ENCODE data around the gene TIMM29. TPM values are rescaled to one million over a fixed set of nuclear protein-coding genes. Genes with fewer than 3 reads are reported as not detected.

TIMM29 gene
- total RNA-seq (2014; rRNA removed; shearing (Covaris generic)) = 58.2 and 68.3 TPM in 2 replicates

- peak within 1 kb of the TSS; percentile 95 for H3K4me3 ChIP-seq (ENCODE audit: insufficient read depth, low read depth, low read length)
- peak; percentile 99 for DNase-seq
- peaks cover 11% of the 10 kb centered on the region for H3K36me3 ChIP-seq (replicated peaks; ENCODE audit: control insufficient read depth, insufficient read depth, low read length)
- no peaks in the 10 kb centered on the region for H3K27me3 ChIP-seq (ENCODE audit: control insufficient read depth, insufficient read depth, low read length)
Measured at GRCh38 chr19:10928563-10929401, at the start of gene TIMM29, which contains the start of gene YIPF2. TSS of gene TIMM29 (plus strand) at chr19:10928811. CDS start at chr19:10928823, 12 bp downstream. TSS of gene YIPF2 (minus strand) at chr19:10928639. CDS start at chr19:10928410, 229 bp downstream.

GRCh38 chr19:10881403-10882107, 47.1 kb upstream of the TIMM29 start:
- DNase-seq = peak; percentile 70
- H3K36me3 ChIP-seq (replicated peaks; ENCODE audit: control insufficient read depth, insufficient read depth, low read length) = peaks cover 1% of the 10 kb centered on the region; the same call in 1 of the 2 replicates
- no peaks in the 10 kb centered on the region for H3K27me3 ChIP-seq (ENCODE audit: control insufficient read depth, insufficient read depth, low read length)
- no peak overlapping the region for H3K4me3 ChIP-seq (ENCODE audit: insufficient read depth, low read depth, low read length)

- peak; percentile 47 for DNase-seq
- Histone ChIP-seq H3K27me3 (ENCODE audit: control insufficient read depth, insufficient read depth, low read length) (no peaks in the 10 kb centered on the region), H3K36me3 (replicated peaks; ENCODE audit: control insufficient read depth, insufficient read depth, low read length) (peaks cover 1% of the 10 kb centered on the region; the same call in 1 of the 2 replicates), H3K4me3 (ENCODE audit: insufficient read depth, low read depth, low read length) (no peak overlapping the region)
Measured at GRCh38 chr19:10882108-10882457, 46.5 kb upstream of the TIMM29 start.

- Histone ChIP-seq H3K27me3 (ENCODE audit: control insufficient read depth, insufficient read depth, low read length) (no peaks in the 10 kb centered on the region), H3K4me3 (ENCODE audit: insufficient read depth, low read depth, low read length) (no peak overlapping the region), H3K36me3 (replicated peaks; ENCODE audit: control insufficient read depth, insufficient read depth, low read length) (peaks cover 1% of the 10 kb centered on the region; the same call in 1 of the 2 replicates)
- DNase-seq = no peak
Measured at GRCh38 chr19:10884274-10884673, 44.3 kb upstream of the TIMM29 start.

GRCh38 chr19:10885201-10886169, 43.1 kb upstream of the TIMM29 start:
- Histone ChIP-seq H3K36me3 (replicated peaks; ENCODE audit: control insufficient read depth, insufficient read depth, low read length) (no peaks in the 10 kb centered on the region), H3K27me3 (ENCODE audit: control insufficient read depth, insufficient read depth, low read length) (no peaks in the 10 kb centered on the region), H3K4me3 (ENCODE audit: insufficient read depth, low read depth, low read length) (no peak overlapping the region)
- DNase-seq = peak; percentile 74

- no peaks in the 10 kb centered on the region for H3K36me3 ChIP-seq (replicated peaks; ENCODE audit: control insufficient read depth, insufficient read depth, low read length)
- no peak overlapping the region for H3K4me3 ChIP-seq (ENCODE audit: insufficient read depth, low read depth, low read length)
- peak; percentile 54 for DNase-seq
- H3K27me3 ChIP-seq (ENCODE audit: control insufficient read depth, insufficient read depth, low read length) = no peaks in the 10 kb centered on the region
Measured at GRCh38 chr19:10887616-10888367, 40.8 kb upstream of the TIMM29 start.

- H3K27me3 ChIP-seq (ENCODE audit: control insufficient read depth, insufficient read depth, low read length) = no peaks in the 10 kb centered on the region
- H3K4me3 ChIP-seq (ENCODE audit: insufficient read depth, low read depth, low read length) = no peak overlapping the region
- H3K36me3 ChIP-seq (replicated peaks; ENCODE audit: control insufficient read depth, insufficient read depth, low read length) = no peaks in the 10 kb centered on the region
- peak; percentile 89 for DNase-seq
Measured at GRCh38 chr19:10888421-10888866, 40.2 kb upstream of the TIMM29 start.

- no peaks in the 10 kb centered on the region for H3K27me3 ChIP-seq (ENCODE audit: control insufficient read depth, insufficient read depth, low read length)
- no peaks in the 10 kb centered on the region for H3K36me3 ChIP-seq (replicated peaks; ENCODE audit: control insufficient read depth, insufficient read depth, low read length)
- H3K4me3 ChIP-seq (ENCODE audit: insufficient read depth, low read depth, low read length) = no peak overlapping the region
- peak; percentile 28 for DNase-seq
Measured at GRCh38 chr19:10889880-10890279, 38.7 kb upstream of the TIMM29 start.

- no peak for DNase-seq
- no peaks in the 10 kb centered on the region for H3K36me3 ChIP-seq (replicated peaks; ENCODE audit: control insufficient read depth, insufficient read depth, low read length)
- H3K27me3 ChIP-seq (ENCODE audit: control insufficient read depth, insufficient read depth, low read length) = no peaks in the 10 kb centered on the region
- no peak overlapping the region for H3K4me3 ChIP-seq (ENCODE audit: insufficient read depth, low read depth, low read length)
Measured at GRCh38 chr19:10891405-10892086, 37.1 kb upstream of the TIMM29 start.

GRCh38 chr19:10892256-10892655, 36.4 kb upstream of the TIMM29 start:
- DNase-seq = no peak
- Histone ChIP-seq H3K4me3 (ENCODE audit: insufficient read depth, low read depth, low read length) (no peak overlapping the region), H3K36me3 (replicated peaks; ENCODE audit: control insufficient read depth, insufficient read depth, low read length) (no peaks in the 10 kb centered on the region), H3K27me3 (ENCODE audit: control insufficient read depth, insufficient read depth, low read length) (no peaks in the 10 kb centered on the region)

GRCh38 chr19:10894911-10895213, 33.7 kb upstream of the TIMM29 start:
- DNase-seq = no peak
- Histone ChIP-seq H3K27me3 (ENCODE audit: control insufficient read depth, insufficient read depth, low read length) (no peaks in the 10 kb centered on the region), H3K36me3 (replicated peaks; ENCODE audit: control insufficient read depth, insufficient read depth, low read length) (no peaks in the 10 kb centered on the region), H3K4me3 (ENCODE audit: insufficient read depth, low read depth, low read length) (no peak overlapping the region)

- DNase-seq = no peak
- Histone ChIP-seq H3K27me3 (ENCODE audit: control insufficient read depth, insufficient read depth, low read length) (no peaks in the 10 kb centered on the region), H3K4me3 (ENCODE audit: insufficient read depth, low read depth, low read length) (no peak overlapping the region), H3K36me3 (replicated peaks; ENCODE audit: control insufficient read depth, insufficient read depth, low read length) (no peaks in the 10 kb centered on the region)
Measured at GRCh38 chr19:10895363-10895762, 33.2 kb upstream of the TIMM29 start.

GRCh38 chr19:10895920-10896319, 32.7 kb upstream of the TIMM29 start:
- H3K27me3 ChIP-seq (ENCODE audit: control insufficient read depth, insufficient read depth, low read length) = no peaks in the 10 kb centered on the region
- peak; percentile 79 for DNase-seq
- no peaks in the 10 kb centered on the region for H3K36me3 ChIP-seq (replicated peaks; ENCODE audit: control insufficient read depth, insufficient read depth, low read length)
- no peak overlapping the region for H3K4me3 ChIP-seq (ENCODE audit: insufficient read depth, low read depth, low read length)

Data from H7 (cell line).